Measurements from ENCODE around the gene PCDHGA12. TPM values are rescaled to one million over a fixed set of nuclear protein-coding genes. Genes with fewer than 3 reads are reported as not detected.

Gene PCDHGA12
- total and polyA plus RNA-seq, 2 of the 8 experiments (the other 6 are each of a cell fraction or from before 2014, with no cell fraction given), result 0.88 to 1.3 TPM

DNA sequence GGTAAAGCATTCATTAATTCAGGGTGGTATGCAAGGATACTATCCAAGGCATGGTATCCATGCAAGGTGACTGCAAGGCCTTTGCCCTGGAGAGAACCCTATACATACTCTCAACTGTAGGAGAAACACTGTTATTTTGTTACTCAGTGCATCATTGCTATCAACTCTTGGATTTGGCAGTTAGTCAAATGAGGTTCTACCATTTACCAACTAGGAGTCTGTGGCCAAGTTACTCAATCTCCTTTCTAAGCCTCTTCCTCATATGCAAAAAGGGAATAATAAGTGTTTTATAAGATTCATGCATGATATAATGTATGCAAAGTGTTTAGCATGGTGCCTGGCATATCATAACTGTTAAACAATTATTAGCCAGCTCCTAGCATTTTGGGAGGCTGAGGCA, 49.5 kb downstream of the PCDHGA12 start:
- Histone ChIP-seq H3K14ac (ENCODE audit: insufficient read length) (no peak overlapping the region), H3K4me3 (ENCODE audit: extremely low read depth in 1 of 4, insufficient read depth in 2 of 4, low read depth in 3 of 4, low read length in 4 of 4) (no peak overlapping the region), H3K23ac (ENCODE audit: insufficient read length) (no peak overlapping the region), H2BK120ac (replicated peaks; ENCODE audit: low read depth, low read length) (no peak overlapping the region), H3K4ac (replicated peaks; ENCODE audit: insufficient read length, low read depth, low read length) (no peak overlapping the region), H3K27me3 (replicated peaks in 1 of 4; ENCODE audit: control insufficient read depth in 3 of 4, extremely low read depth in 1 of 4, insufficient read depth in 3 of 4, low read length in 3 of 4) (peaks cover 11 to 24% (median 23%) of the 10 kb centered on the region in 4 experiments), H3K36me3 (ENCODE audit: control insufficient read depth in 2 of 4, insufficient read depth in 4 of 4, low read length in 3 of 4) (no peaks in the 10 kb centered on the region), H2AK5ac (ENCODE audit: low read depth, low read length) (no peak overlapping the region), H3K79me1 (ENCODE audit: low read depth, low read length) (no peaks in the 10 kb centered on the region), H2AFZ (ENCODE audit: low read length) (no peak overlapping the region), H3K79me2 (ENCODE audit: control insufficient read depth in 1 of 2, insufficient read depth in 2 of 2, low read length in 2 of 2) (no peaks in the 10 kb centered on the region), H4K91ac (replicated peaks; ENCODE audit: insufficient read length, low read length) (no peak overlapping the region), H4K8ac (ENCODE audit: extremely low read depth, insufficient read depth, low read length) (no peak overlapping the region), H4K5ac (ENCODE audit: insufficient read length, low read depth, low read length) (no peak overlapping the region), H3K56ac (replicated peaks; ENCODE audit: insufficient read length, low read depth, low read length) (no peak overlapping the region), H2BK15ac (ENCODE audit: low read length) (no peak overlapping the region), H3K27ac (ENCODE audit: low read depth, low read length) (no peak overlapping the region), H3K9me3 (ENCODE audit: insufficient read depth in 2 of 2, low read depth in 1 of 2, low read length in 1 of 2) (no peaks in the 10 kb centered on the region), H3K4me2 (ENCODE audit: insufficient read depth in 1 of 2, low read depth in 2 of 2, low read length in 2 of 2) (no peak overlapping the region), H2BK20ac (ENCODE audit: low read length) (no peak overlapping the region), H3K9ac (replicated peaks in 1 of 4; ENCODE audit: extremely low read depth in 1 of 4, low read depth in 3 of 4, low read length in 3 of 4) (no peak overlapping the region), H4K20me1 (replicated peaks in 1 of 2; ENCODE audit: control insufficient read depth in 1 of 2, insufficient read depth in 2 of 2, low read length in 2 of 2) (peaks cover 0 to 16% of the 10 kb centered on the region in 2 experiments), H2BK12ac (ENCODE audit: low read depth, low read length) (no peak overlapping the region), H3K18ac (ENCODE audit: extremely low read depth, low read length) (no peak overlapping the region), H3K23me2 (ENCODE audit: low read depth, low read length) (peaks cover 4% of the 10 kb centered on the region; the same call in 1 of the 2 replicates), H3K4me1 (replicated peaks in 1 of 4; ENCODE audit: control insufficient read depth in 3 of 4, insufficient read depth in 4 of 4, low read length in 3 of 4) (peaks cover 5 to 17% (median 9%) of the 10 kb centered on the region in 4 experiments; a peak in 6 of 7 replicates), H2BK5ac (ENCODE audit: low read depth, low read length) (no peak overlapping the region)
- FAIRE-seq (no peak), DNase-seq (ENCODE audit: low read depth in 1 of 2, low spot score in 2 of 2) (no peak)
- POLR2A ChIA-PET (ENCODE audit: partially characterized antibody), result interaction anchor here (2.1 kb wide), 1 partner anchor 12 kb away, joined by 6 read pairs; no protein-coding TSS in a partner anchor
- CTCF ChIA-PET (ENCODE audit: partially characterized antibody), result interaction anchor here (0.6 to 8.3 kb wide), 9 partner anchors 10 to 201 kb away, joined by 3 to 164 read pairs (median 4); partner anchors contain the start of genes PCDHGB5 and PCDHGB7
- TF ChIP-seq SP4 (IDR thresholded peaks at IDR 0.05; ENCODE audit: low read length) (no peak), TBP (IDR thresholded peaks at IDR 0.05; ENCODE audit: low read depth, low read length) (no peak), SIN3A (conservative IDR thresholded peaks at IDR 0.05 in 1 of 2, IDR thresholded peaks at IDR 0.05 in 1 of 2; ENCODE audit: low read depth in 1 of 2, low read length in 2 of 2) (no peak), SRF (IDR thresholded peaks at IDR 0.05; ENCODE audit: low read depth, low read length) (no peak)
- TF ChIP-seq, protein P1, sequence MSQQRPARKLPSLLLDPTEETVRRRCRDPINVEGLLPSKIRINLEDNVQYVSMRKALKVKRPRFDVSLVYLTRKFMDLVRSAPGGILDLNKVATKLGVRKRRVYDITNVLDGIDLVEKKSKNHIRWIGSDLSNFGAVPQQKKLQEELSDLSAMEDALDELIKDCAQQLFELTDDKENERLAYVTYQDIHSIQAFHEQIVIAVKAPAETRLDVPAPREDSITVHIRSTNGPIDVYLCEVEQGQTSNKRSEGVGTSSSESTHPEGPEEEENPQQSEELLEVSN (IDR thresholded peaks at IDR 0.05), result no peak
